Activated T-cell treated with anti-CD3 and anti-CD28 coated beads, Interleukin-2, amount 50 U/mL, for 72 hours (primary cell): ENCODE measurements around the gene MTAP. TPM values are rescaled to one million over a fixed set of nuclear protein-coding genes. Genes with fewer than 3 reads are reported as not detected.

ENCODE experiments used
- ATAC-seq, 2 donors: fragments of 150-1000 bp; cut with Tn5 transposase; replicated peaks in 1 of 2; 2 replicates each; pipeline ENCODE4 v1.10.0; 2021; ENCODE audit warnings: moderate library complexity in 2 of 2, mild to moderate bottlenecking in 1 of 2
- DNase-seq, 2 donors: peaks; one replicate each; pipeline ENCODE4 v3.0.0; 2021 to 2022; ENCODE audit warnings: mixed read lengths in 1 of 2
- H3K27ac Mint-ChIP-seq: one replicate; pipeline ENCODE4 v1.8.0; 2022; ENCODE audit warnings: mild to moderate bottlenecking, moderate library complexity, mixed read lengths
- H3K27me3 Mint-ChIP-seq: one replicate; pipeline ENCODE4 v1.8.0; 2022; ENCODE audit warnings: low read depth, mixed read lengths
- H3K36me3 Mint-ChIP-seq, 2 donors: one replicate each; pipeline ENCODE4 v1.8.0; 2022; ENCODE audit warnings: mixed read lengths in 2 of 2, mild to moderate bottlenecking in 1 of 2; ENCODE audit not compliant: insufficient read depth in 2 of 2
- H3K4me1 Mint-ChIP-seq: one replicate; pipeline ENCODE4 v1.8.0; 2022; ENCODE audit warnings: low read depth, mixed read lengths
- H3K4me3 Mint-ChIP-seq, 2 donors: one replicate each; pipeline ENCODE4 v1.8.0; 2022; ENCODE audit warnings: mild to moderate bottlenecking in 2 of 2, mixed read lengths in 2 of 2, moderate library complexity in 2 of 2
- H3K9me3 Mint-ChIP-seq, 2 donors: one replicate each; pipeline ENCODE4 v1.8.0; 2022; ENCODE audit warnings: mixed read lengths in 2 of 2
- total RNA-seq, 2 donors: library from RNA; stranded (reverse); gene quantifications; one replicate each; pipeline ENCODE4 v1.2.3, GENCODE V29; 2022

The MTAP gene
- total RNA-seq, 2 donors from 2014 or later, result 67.1 to 71.3 TPM

DNA sequence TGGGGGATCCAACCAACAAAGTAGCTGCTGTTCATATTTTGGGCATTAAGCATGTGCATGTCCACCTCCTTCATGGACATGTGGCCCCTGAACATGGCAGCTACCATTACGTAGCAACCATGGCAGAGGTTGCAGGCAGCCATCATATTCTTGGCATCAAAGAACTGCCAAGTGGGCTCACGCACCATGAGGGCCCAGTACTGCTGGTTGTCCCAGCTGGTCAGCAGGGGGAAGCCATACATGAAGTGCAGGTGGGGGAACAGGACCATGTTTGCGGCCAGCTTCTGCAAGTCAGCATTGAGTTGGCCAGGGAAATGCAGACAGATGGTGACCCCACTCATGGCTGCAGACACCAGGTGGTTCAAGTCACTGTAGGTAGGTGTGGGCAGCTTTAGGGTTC, 9.5 kb downstream of the MTAP start:
- no peaks in the 10 kb centered on the region for H3K27me3 Mint-ChIP-seq
- H3K27ac Mint-ChIP-seq, result peak overlapping the region; percentile 71
- H3K9me3 Mint-ChIP-seq, result no peaks in the 10 kb centered on the region
- ATAC-seq, result no peak
- peak overlapping the region; percentile 24 to 63 for H3K4me3 Mint-ChIP-seq
- peaks cover 17 to 30% of the 10 kb centered on the region in 2 donors for H3K36me3 Mint-ChIP-seq
- H3K4me1 Mint-ChIP-seq, result peaks cover 67% of the 10 kb centered on the region
- DNase-seq, result no peak

DNA sequence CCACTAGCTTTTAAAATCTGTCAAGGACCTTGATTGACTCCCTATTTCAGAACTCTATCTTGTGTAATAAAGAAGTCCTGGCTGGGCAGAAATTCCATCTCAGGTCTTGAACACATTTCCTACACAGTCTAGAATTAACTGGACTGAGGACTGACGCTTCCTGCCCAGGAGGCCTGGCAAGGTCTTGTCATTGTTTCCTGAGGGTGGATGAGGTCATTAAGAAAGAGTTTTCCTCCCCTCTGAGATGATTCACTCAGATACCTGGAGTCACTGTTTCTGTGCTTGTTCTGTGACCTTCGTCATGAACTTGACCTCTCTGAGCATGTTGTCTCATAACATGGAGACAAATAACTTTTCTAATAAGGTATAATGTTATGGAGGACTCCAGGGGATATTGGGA, 10.0 kb downstream of the MTAP start:
- ATAC-seq, result peak; percentile 31 to 60
- peak in 1 of 2 donors; percentile 24 for DNase-seq
- peak overlapping the region; percentile 71 for H3K27ac Mint-ChIP-seq

DNA sequence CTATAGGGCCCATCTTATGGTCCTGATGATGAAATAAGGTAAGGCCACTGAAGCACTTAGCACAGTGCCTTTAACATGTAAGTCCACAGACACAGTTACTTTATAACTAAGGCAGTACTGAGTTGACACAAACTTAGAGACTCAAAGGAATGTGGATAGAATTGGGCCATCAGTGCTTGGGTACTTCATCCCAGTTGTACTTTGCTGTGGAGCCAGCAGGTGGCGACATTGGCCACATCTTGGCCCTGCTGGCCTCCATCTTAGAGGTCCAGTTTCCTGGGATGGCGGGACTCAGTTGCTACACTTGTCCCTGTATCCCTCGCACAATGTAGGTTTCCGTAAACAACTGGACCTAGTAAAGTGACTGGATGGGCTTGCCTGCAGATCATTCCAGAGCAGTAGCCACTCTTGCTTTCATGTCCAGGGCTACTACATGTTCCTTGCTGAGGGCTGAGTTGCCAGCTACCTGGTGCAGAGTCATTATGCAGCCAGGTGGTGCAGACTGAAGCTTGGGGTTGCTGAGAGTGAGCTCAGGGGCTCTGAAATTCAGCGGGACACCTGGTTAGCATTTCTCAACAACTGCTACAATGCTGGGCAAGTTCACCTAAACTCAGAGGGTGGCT, 10.6 kb downstream of the MTAP start:
- peaks cover 19 to 35% of the 10 kb centered on the region in 2 donors for H3K36me3 Mint-ChIP-seq
- no peaks in the 10 kb centered on the region for H3K27me3 Mint-ChIP-seq
- ATAC-seq (peak; percentile 38 to 40), DNase-seq (peak; percentile 64 to 77)
- H3K4me3 Mint-ChIP-seq, result peak overlapping the region in 1 of 2 donors; percentile 63
- no peak overlapping the region for H3K27ac Mint-ChIP-seq
- no peaks in the 10 kb centered on the region for H3K9me3 Mint-ChIP-seq
- H3K4me1 Mint-ChIP-seq, result peaks cover 57% of the 10 kb centered on the region

More for the DNA sequence above, 10.0 kb downstream of the MTAP start:
- H3K9me3 Mint-ChIP-seq, result no peaks in the 10 kb centered on the region
- H3K4me3 Mint-ChIP-seq, result peak overlapping the region; percentile 24 to 63
- H3K27me3 Mint-ChIP-seq, result no peaks in the 10 kb centered on the region
- H3K36me3 Mint-ChIP-seq, result peaks cover 17 to 32% of the 10 kb centered on the region in 2 donors
- H3K4me1 Mint-ChIP-seq, result peaks cover 64% of the 10 kb centered on the region

DNA sequence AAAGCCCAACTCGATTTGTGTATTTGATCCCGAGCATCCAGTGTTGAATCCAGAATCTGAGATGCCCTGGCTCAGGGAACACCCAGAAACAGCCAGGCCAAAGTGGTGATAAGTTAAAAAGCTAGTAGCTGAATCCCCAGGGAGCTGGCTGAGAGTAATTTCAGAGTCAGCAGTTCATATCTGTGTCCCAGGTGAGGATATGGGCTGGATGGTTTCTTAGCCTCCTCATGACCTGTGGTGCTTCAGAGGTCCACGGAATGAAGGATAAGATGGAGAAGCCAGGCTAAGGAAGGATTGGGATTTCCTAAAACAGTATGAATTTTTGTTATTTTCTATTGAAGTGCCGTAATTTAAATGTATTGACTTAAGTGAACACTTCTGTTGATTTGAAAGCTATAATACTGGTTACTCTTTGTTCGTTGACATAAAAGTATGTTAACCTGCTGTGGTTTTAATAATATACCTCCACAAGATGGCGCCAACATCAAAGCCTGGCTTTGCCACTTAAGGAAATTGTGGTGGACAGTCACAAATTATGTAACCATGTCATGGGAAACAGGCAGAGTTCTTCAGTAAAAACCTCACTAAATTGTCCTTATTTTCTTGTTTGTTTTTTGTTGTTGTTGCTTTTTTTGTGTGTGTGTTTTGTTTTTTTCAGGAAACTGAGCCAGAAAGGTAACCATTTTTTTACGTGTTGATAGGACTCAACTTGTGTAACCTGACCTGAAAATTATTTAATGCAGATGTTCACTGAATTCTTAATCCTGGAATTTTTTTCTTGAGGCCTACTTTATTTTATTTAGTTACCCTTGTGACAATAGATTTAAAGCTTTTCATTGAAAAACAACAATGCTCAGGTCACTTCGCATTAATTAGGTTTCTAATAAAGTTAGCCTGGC, 11.4 kb downstream of the MTAP start:
- DNase-seq (peak; percentile 51 to 62), ATAC-seq (no peak)
- Mint-ChIP-seq H3K27ac (no peak overlapping the region), H3K4me3 (no peak overlapping the region), H3K27me3 (no peaks in the 10 kb centered on the region), H3K9me3 (no peaks in the 10 kb centered on the region), H3K36me3 (peaks cover 19 to 36% of the 10 kb centered on the region in 2 donors), H3K4me1 (peaks cover 50% of the 10 kb centered on the region)

DNA sequence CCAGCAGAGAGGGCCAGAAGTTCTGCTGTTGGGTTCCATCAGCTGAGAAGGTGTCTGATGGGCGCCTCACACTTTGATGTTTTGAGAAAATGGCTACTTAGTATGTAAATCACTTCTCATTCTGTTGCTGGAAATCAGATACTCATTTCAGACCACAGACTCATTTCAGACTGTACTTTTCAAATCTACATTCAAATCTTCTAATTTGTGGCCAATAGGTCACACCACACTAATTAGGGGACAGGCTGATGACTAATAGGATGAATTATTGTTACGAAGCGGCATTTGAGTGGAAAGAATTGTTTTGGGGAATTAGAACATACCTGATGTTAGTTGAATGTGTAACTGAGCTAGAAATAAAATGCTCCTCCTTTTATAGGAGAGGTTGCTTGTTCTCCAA, 13.2 kb downstream of the MTAP start:
- Mint-ChIP-seq H3K27ac (no peak overlapping the region), H3K4me1 (peaks cover 37% of the 10 kb centered on the region), H3K36me3 (peaks cover 18 to 41% of the 10 kb centered on the region in 2 donors), H3K27me3 (no peaks in the 10 kb centered on the region), H3K4me3 (no peak overlapping the region), H3K9me3 (no peaks in the 10 kb centered on the region)
- no peak for ATAC-seq
- no peak for DNase-seq

DNA sequence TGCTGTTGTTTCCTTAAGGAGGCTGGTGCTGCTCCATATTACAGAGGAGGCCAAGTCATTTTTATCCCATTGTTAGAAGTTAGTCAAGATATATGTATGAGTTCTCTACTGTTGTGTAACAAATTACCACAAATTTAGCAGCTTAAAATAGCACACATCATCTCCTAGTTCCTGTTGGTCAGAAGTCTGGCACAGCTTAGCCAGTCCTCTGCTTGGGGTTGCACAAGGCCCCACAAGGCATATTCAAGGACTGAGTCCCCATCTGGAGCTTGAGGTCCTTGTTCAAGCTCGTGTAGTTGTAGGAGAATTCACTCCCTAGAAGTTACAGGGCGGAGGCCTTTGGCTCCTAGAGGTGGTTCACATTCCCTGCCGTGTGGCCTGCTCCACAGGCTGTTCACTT, 14.7 kb downstream of the MTAP start:
- peaks cover 19 to 48% of the 10 kb centered on the region in 2 donors for H3K36me3 Mint-ChIP-seq

DNA sequence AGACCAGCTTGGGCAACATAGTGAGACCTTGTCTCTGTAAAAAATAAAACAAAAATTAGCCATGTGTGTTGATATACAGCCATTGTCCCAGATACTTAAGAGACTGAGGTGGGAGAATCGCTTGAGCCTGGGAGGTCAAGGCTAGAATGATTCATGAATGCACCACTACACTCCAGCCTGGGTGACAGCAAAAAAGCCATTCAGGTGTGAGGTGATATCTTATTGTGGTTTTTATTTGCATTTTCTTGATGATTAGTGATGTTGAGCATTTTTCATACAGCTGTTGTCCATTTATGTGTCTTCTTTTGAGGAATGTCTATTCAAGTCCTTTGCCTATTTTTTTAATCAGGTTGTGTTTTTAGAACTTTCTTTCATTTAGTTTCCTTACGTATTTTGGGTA, 23.2 kb downstream of the MTAP start:
- Mint-ChIP-seq H3K27ac (no peak overlapping the region), H3K36me3 (peaks cover 21 to 50% of the 10 kb centered on the region in 2 donors), H3K4me3 (no peak overlapping the region), H3K9me3 (no peaks in the 10 kb centered on the region), H3K27me3 (no peaks in the 10 kb centered on the region), H3K4me1 (peaks cover 25% of the 10 kb centered on the region)
- ATAC-seq (no peak), DNase-seq (no peak)

More for the DNA sequence above, 14.7 kb downstream of the MTAP start:
- DNase-seq, result no peak
- no peak for ATAC-seq
- Mint-ChIP-seq H3K9me3 (no peaks in the 10 kb centered on the region), H3K27me3 (no peaks in the 10 kb centered on the region), H3K4me3 (no peak overlapping the region), H3K4me1 (peaks cover 27% of the 10 kb centered on the region), H3K27ac (no peak overlapping the region)

DNA sequence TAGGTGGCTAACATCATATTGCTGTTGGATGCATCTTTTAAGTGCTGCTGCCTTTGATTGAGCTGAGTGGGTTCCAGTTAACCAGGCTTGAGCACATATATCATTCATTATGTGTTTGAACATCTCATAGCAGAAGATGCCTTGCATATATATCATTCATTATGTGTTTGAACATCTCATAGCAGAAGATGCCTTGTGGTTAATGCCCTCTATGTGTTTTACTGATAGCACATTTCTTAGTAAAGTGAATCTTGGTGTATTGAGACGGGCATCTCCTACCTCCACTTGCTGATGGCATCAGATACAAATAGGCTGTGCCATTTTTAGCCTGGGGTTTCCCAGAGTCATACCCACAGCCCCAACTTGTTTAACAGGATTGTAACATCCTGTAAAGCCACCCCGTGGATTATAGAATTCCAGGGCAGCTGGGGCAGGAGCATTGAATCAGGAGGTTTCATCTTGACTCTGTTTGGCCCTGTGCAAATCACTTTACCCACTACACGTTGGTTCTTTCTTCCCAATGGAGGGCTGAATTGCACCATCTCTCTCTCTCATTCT, 26.5 kb downstream of the MTAP start:
- Mint-ChIP-seq H3K4me3 (no peak overlapping the region), H3K4me1 (peaks cover 54% of the 10 kb centered on the region), H3K27ac (peak overlapping the region; percentile 88), H3K36me3 (peaks cover 16 to 44% of the 10 kb centered on the region in 2 donors), H3K9me3 (no peaks in the 10 kb centered on the region), H3K27me3 (no peaks in the 10 kb centered on the region)
- no peak for DNase-seq
- peak; percentile 39 to 67 for ATAC-seq

DNA sequence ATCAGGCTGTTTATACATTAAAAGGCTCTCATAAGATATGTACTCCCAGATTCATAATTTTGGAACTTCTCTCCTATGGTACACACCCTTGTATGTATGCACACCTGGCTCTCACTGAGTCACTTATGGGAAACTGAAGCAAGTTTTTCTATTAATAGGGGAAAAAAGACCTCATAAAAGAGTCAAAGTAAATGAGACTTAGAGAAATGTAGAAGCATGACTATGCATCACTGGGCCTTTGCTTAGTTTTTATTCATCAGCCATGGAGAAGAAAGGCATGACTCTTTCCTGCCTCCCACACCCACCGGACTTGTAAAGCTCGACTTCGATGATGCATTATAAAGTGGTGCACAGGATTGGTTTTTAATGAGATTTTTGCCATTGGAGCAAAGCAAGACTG, 28.2 kb downstream of the MTAP start:
- no peaks in the 10 kb centered on the region for H3K9me3 Mint-ChIP-seq
- H3K36me3 Mint-ChIP-seq, result peaks cover 14 to 37% of the 10 kb centered on the region in 2 donors
- no peaks in the 10 kb centered on the region for H3K27me3 Mint-ChIP-seq
- ATAC-seq (no peak), DNase-seq (no peak)
- H3K4me1 Mint-ChIP-seq, result peaks cover 58% of the 10 kb centered on the region
- H3K4me3 Mint-ChIP-seq, result no peak overlapping the region
- no peak overlapping the region for H3K27ac Mint-ChIP-seq

DNA sequence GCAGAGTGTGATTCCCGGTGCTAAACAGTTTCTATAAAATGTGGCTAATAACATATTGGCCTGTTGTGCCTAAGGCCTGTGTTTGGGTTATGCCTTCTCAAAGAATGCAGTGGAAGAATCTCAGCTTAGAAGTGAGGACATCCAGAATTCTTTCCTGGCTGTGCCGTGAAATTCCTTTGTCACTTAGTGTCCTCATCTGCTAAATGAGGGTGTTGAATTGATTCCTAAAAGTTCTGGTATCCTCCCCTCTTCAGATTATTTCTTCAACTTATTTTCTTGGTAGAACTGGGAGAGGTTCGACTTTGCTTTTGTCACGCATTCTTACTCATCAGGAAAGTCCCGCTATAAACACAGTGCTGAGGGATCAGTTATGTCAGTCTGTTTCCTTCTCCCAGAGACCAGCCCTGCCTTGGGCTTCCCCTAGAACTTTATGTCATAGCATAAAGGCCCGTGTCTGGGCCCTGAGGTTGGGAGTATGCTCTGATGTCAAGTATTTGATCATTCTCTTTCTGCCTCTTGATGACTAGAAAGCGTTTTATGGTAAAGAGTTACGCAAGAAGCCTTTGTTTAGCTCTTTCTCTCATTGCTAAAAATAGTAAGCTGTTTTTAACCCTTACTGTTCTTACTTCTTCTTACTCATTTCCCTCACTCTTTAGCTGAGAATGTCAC, 29.5 kb downstream of the MTAP start:
- Mint-ChIP-seq H3K27ac (peak overlapping the region; percentile 3), H3K4me1 (peaks cover 68% of the 10 kb centered on the region), H3K9me3 (no peaks in the 10 kb centered on the region), H3K36me3 (peaks cover 18 to 41% of the 10 kb centered on the region in 2 donors), H3K27me3 (no peaks in the 10 kb centered on the region), H3K4me3 (peak overlapping the region; percentile 0 to 41)
- DNase-seq (peak; percentile 65 to 72), ATAC-seq (peak; percentile 90 to 95)

DNA sequence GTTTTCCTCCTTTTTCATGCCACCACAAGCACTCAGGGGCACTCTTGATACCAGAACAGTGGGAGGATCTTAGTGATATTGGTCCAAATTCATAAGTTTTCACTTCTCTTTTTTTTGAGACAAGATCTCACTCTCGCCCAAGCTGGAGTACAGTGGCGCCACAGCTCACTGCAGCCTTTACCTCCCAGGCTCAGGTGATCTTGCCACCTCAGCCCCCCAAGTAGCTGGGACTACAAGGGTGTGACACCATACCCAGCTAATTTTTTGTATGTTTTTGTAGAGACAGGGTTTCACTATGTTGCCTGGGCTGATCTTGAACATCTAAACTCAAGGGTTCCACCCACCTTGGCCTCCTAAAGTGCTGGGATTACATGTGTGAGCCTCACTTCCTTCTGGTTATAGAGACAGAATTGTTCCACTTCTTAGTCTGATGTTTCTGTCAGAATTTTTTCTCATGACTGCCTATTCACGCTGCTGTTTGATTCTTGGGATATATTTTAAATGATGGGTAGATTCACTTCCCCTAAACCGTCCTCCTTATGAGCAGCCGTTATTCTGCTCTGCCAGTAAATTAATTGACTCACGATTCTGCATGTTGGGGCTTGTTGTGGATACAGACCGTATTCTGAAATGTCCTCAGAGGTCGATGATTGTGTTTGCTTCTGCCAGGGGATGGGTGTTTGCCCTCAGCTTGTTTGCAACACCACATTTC, 30.8 kb downstream of the MTAP start:
- no peak overlapping the region for H3K4me3 Mint-ChIP-seq
- ATAC-seq (no peak), DNase-seq (no peak)
- no peak overlapping the region for H3K27ac Mint-ChIP-seq
- H3K9me3 Mint-ChIP-seq, result no peaks in the 10 kb centered on the region
- peaks cover 23 to 50% of the 10 kb centered on the region in 2 donors for H3K36me3 Mint-ChIP-seq
- peaks cover 65% of the 10 kb centered on the region for H3K4me1 Mint-ChIP-seq
- no peaks in the 10 kb centered on the region for H3K27me3 Mint-ChIP-seq

DNA sequence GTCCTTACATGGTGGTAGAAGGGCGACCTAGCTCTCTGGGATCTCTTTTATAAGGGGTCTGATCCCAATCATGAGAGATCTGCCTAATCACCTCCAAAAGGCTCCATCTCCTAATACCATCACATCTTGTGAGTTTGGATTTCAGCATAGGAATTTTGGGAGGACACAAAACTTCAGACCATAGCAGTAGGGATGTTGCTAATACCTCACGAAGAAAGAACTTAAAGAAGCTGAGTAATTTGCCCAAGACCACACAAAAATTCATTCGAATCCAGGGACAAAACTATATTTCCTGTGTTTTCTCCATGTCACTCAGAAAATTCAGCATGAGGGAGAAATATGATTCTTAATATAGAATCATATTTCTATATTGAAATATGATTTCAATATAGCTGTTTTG, 32.7 kb downstream of the MTAP start:
- H3K4me3 Mint-ChIP-seq, result no peak overlapping the region
- H3K27me3 Mint-ChIP-seq, result no peaks in the 10 kb centered on the region
- H3K36me3 Mint-ChIP-seq, result peaks cover 31 to 60% of the 10 kb centered on the region in 2 donors
- no peak overlapping the region for H3K27ac Mint-ChIP-seq
- DNase-seq (no peak), ATAC-seq (no peak)
- peaks cover 50% of the 10 kb centered on the region for H3K4me1 Mint-ChIP-seq
- no peaks in the 10 kb centered on the region for H3K9me3 Mint-ChIP-seq
